Measurements from ENCODE around the gene RAI14.

GRCh38 chr5:34804913-34805312 lies 148.8 kb downstream of the RAI14 start:
- TF ChIP-seq CTCF (conservative IDR thresholded peaks at IDR 0.05; ENCODE audit: low read depth, low read length) = no peak
- TF ChIP-seq EZH2 (IDR thresholded peaks at IDR 0.05; ENCODE audit: borderline replicate concordance, low read depth, low read length, poor library complexity, severe bottlenecking) = no peak

All from A673 (cell line).